Measurements from ENCODE around the gene TMEM235.

Gene TMEM235

DNA sequence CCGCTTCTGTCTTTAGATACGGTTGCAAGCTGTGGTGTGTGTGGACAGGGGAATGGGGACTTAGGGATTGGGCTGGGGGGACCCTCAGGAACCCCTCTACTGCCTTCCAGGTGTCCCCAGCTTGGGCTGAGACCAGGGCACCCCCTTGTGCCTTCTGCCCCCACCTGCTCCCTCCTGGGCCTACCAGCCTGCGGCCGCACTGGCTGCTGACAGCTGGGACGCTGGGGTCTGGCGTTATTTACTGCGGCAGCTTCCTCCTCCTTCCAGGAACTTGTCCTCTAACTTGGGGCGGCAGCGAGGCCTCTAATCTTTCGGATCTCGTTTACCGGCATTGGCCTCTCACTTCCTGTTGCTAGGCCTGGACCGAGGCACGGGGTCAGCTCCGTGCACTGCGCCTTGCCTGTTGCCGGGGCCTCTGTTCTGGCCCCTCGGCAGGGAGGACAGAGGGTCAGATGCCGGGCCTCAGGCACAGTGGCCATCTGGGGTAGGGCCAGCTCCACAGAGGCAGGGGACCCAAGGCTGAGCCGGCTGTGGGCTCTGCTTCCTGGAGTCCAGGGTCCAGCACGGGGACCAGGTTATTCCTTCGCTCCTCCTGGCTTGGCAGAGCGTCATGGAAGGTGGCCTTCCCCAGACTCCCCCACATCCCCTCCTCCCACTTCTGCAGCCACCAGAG is 31.8 kb downstream of the TMEM235 start:
- in situ Hi-C loops (cut with MboI; ENCODE audit: low pct_unique_long_range_greater_than_20kb, low sequenced_read_pairs, unreplicated experiment), result no loop called here
- no peak for TF ChIP-seq CTCF (IDR thresholded peaks at IDR 0.05; ENCODE audit: extremely low read depth, insufficient read depth, missing control alignments)
- DNase-seq (ENCODE audit: low spot score), result no peak

DNA sequence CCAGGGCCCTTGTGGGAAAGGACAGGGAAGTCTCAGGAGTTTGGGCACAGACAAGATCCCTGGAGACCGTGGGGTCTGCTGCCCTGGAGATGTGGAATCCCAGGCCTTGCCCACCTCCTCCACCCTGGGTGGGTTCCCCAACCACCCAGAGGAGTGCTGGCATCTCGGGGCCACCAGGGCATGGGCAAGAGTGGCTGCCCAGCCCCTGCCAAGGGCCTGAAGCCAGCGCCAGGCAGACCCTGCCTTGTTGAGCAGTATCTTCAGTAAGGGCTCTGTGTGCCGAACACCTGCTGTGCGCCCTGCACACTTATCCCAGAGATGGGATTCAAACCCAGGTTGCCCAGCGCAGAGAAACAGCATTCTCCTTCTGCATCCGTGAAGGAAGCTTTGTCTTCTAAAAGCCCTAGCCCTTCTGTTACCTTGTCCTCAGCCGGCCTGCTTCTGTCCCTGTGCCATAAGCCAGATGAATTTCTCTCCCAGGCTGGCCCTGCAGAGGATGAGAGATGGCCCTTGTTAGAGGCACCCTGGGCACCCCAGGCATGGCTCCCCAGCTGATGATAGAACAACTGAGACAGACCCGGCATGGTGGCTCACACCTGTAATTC is 32.4 kb downstream of the TMEM235 start:
- DNase-seq (ENCODE audit: low spot score), result no peak
- TF ChIP-seq CTCF (IDR thresholded peaks at IDR 0.05; ENCODE audit: extremely low read depth, insufficient read depth, missing control alignments), result no peak
- in situ Hi-C loops (cut with MboI; ENCODE audit: low pct_unique_long_range_greater_than_20kb, low sequenced_read_pairs, unreplicated experiment), result no loop called here

GRCh38 chr17:78264590-78264989 is 33.2 kb downstream of the TMEM235 start:
- no peak for TF ChIP-seq CTCF (IDR thresholded peaks at IDR 0.05; ENCODE audit: extremely low read depth, insufficient read depth, missing control alignments)
- in situ Hi-C loops (cut with MboI; ENCODE audit: low pct_unique_long_range_greater_than_20kb, low sequenced_read_pairs, unreplicated experiment), result no loop called here
- DNase-seq (ENCODE audit: low spot score), result no peak

GRCh38 chr17:78265121-78265520 is 33.7 kb downstream of the TMEM235 start:
- in situ Hi-C loops (cut with MboI; ENCODE audit: low pct_unique_long_range_greater_than_20kb, low sequenced_read_pairs, unreplicated experiment), result no loop called here
- no peak for DNase-seq (ENCODE audit: low spot score)
- no peak for TF ChIP-seq CTCF (IDR thresholded peaks at IDR 0.05; ENCODE audit: extremely low read depth, insufficient read depth, missing control alignments)

DNA sequence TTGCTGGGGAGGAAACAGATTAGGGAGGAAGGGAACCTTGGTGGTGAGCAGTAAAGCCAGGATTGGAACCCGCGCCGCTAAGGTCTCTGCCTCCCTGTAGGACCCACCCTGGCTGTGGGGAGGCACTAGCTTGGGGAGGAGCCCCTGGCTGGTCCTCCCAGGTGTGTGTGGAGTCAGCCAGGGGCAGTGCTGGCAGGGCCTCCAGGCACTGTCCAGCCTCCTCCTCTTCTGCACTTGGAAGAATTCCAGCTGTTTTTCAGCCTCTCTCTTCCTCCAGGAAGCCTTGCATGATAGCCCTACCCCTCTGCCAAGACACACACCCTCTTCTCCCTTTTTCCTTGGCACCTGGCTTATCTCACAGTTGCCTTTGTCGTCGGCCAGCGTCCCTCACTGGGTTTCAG is 34.8 kb downstream of the TMEM235 start:
- no peak for TF ChIP-seq CTCF (IDR thresholded peaks at IDR 0.05; ENCODE audit: extremely low read depth, insufficient read depth, missing control alignments)
- in situ Hi-C loops (cut with MboI; ENCODE audit: low pct_unique_long_range_greater_than_20kb, low sequenced_read_pairs, unreplicated experiment), result no loop called here
- DNase-seq (ENCODE audit: low spot score), result no peak

GRCh38 chr17:78266771-78267170 is 35.3 kb downstream of the TMEM235 start:
- DNase-seq (ENCODE audit: low spot score), result no peak
- in situ Hi-C loops (cut with MboI; ENCODE audit: low pct_unique_long_range_greater_than_20kb, low sequenced_read_pairs, unreplicated experiment), result no loop called here
- no peak for TF ChIP-seq CTCF (IDR thresholded peaks at IDR 0.05; ENCODE audit: extremely low read depth, insufficient read depth, missing control alignments)

All from GM13977 (cell line).